ENCODE measurements around the gene ULBP2.
"Not testable (repeated sequence)": the region's sequence is repeated elsewhere in the genome, so short reads cannot be mapped to it uniquely, and the experiment has no call there.

The ULBP2 gene

GRCh38 chr6:149975400-149975799 is 33.6 kb downstream of the ULBP2 start:
- DNase-seq = no peak

DNA sequence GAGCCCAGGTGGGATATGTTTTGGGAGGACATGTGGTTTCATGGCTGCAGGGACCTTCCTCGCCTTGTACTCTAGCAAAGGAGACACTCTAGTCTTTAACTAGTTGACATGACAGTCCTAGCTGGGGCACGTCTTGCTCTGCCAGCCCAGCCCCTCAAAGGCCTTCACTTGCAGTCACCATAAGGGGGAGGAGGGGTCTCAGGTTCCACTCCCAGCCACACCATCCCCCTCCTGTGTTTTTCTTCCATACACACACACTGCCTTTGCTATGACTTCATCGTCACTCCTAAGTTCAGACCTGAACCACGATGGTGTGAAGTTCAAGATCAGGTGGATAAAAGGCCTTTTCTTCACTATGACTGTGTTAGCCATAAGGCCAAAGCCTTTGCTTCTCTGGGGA is 35.4 kb downstream of the ULBP2 start:
- no peak for DNase-seq

DNA sequence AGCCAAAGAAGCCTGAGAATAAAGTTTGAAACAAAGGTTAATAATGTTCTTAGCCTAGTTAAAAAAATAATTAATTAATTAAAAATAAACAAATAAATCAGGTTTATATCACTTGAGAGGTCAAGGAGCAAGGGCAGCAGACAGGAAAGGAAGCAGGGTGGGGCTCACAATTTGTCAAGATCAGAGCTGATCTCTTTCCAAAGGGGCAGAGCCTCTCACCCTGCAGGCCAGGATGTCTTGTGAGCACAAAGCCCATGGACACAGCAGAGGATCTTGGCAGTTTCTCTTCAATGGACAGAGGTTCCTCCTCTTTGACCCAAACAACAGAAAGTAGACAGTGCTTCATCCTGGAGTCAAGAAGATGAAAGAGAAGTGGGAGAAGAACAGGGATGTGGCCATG is 36.8 kb downstream of the ULBP2 start:
- no peak for DNase-seq

DNA sequence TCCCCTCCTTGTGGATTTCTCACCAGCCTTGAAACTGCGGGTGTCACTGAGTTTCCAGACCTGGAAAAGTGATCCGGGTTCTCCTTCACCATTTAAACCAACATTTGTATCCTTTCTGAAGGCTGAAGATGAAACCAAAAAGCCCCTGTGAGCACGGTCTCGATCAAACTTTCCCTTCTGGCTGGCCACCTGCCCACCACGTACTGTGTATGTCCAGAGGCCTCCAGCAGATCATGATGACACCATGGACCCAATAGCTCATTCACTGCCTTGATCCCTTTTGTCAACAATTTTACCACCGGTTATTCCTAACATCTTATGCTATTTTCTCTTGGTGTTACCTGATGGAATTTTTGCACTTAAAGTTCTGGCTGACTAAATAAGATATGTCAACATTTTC is 37.5 kb downstream of the ULBP2 start:
- no peak for DNase-seq

DNA sequence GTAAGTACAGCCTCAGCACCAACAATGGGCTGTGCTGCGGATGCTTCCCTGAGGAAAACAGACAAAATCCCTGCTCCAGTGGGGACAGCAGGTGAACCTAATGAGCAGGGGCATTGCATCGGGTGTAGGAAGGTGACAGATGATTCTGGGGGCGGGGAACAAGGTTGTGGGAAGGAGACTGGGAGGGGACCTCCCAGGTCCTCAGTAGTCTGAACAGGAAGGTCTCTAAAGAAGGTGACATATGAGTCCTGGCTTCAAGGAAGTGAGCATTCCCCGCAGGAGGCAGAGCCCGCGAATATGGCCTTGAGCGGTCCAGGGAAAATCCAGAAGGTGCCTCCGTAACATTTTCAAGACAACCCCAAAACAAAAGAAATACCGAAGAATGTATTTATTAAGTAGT is 41.3 kb downstream of the ULBP2 start:
- no peak for DNase-seq

DNA sequence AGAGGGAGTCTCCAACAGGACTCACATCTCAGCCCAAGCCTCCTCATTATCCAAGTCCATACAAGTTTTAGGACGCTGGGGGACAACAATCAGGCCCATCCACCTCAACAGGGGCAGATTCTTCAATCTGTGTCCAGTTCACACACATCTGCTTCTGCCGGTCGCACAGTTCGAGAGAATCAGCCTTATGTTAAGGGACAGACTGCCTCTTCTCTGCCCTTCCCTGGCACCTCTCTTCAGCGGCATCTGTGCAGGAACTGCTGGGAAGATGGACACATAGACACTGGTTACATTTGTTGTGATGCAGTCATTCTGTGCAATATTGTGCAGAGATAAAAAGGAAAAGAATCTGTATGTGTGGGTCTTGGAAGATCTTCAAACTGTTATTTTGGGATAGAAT is 43.0 kb downstream of the ULBP2 start:
- DNase-seq = no peak

GRCh38 chr6:149985481-149985937 is 43.7 kb downstream of the ULBP2 start:
- DNase-seq = no peak

- no peak for DNase-seq
These were observed 45.8 kb downstream of the ULBP2 start for GRCh38 chr6:149987602-149988107.

GRCh38 chr6:149988550-149989346 is 46.9 kb downstream of the ULBP2 start:
- no peak for DNase-seq

- DNase-seq = no peak
These were observed 48.4 kb downstream of the ULBP2 start for GRCh38 chr6:149990212-149990660.

- no peak for DNase-seq
These were observed 49.1 kb downstream of the ULBP2 start for GRCh38 chr6:149990661-149991471.

DNA sequence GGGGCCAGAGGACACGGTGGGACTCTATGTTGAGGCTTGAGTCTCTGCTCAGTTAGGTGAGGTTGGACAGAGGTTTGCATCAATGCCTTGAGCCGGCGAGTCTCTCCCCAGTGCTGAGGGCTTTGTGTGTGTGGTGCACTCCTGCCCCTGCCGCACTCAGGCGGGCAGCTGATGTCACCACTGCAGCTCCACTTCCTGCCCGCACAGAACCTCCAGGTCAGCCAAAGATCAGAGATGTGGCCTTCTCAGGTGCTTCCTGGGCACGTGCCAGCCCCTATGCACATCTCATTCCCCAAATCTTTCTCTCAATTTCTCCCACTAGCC is 49.6 kb downstream of the ULBP2 start:
- DNase-seq = not testable (repeated sequence)

- no peak for DNase-seq
These were observed 50.0 kb downstream of the ULBP2 start for GRCh38 chr6:149991838-149992237.

GRCh38 chr6:149995235-149995750 is 53.5 kb downstream of the ULBP2 start:
- no peak for DNase-seq

GRCh38 chr6:149995971-149996370 is 54.2 kb downstream of the ULBP2 start:
- DNase-seq = no peak

Measured in NCI-H2081 treated with DMSO at 0.1 percent for 48 hours (cell line).